GM23338 (cell line): ENCODE measurements around the gene B4GALT5.

ENCODE experiments used
- CREB1 ChIP-seq: fragments of 250-450 bp; sonication (Bioruptor Pico); IDR thresholded peaks from 2 replicates; pipeline ENCODE4 v1.5.0; 2020; ENCODE audit warnings: low read depth, mild to moderate bottlenecking, moderate library complexity
- CTCF ChIP-seq, 2 experiments: fragments of 200-600 bp in 1 of 2; sonication (generic) in 1 of 2; conservative IDR thresholded peaks; 2 replicates each; pipeline versions ENCODE4 v1.5.1 to v1.6.1; 2016 to 2017; ENCODE audit warnings: antibody characterized with exemption in 2 of 2, low read depth in 2 of 2, mild to moderate bottlenecking in 2 of 2, moderate library complexity in 1 of 2
- ETS1 ChIP-seq: IDR thresholded peaks from 2 replicates; pipeline ENCODE4 v1.6.1; 2016; ENCODE audit warnings: antibody characterized with exemption
- EZH2 ChIP-seq: fragments of 200-600 bp; sonication (generic); IDR thresholded peaks from one replicate; pipeline ENCODE4 v1.8.0; 2017; ENCODE audit warnings: antibody characterized with exemption, mild to moderate bottlenecking, low read depth; ENCODE audit not compliant: unreplicated experiment
- EZH2phosphoT487 ChIP-seq: fragments of 200-600 bp; sonication (generic); IDR thresholded peaks from one replicate; pipeline ENCODE4 v1.8.1; 2018; ENCODE audit warnings: antibody characterized with exemption; ENCODE audit not compliant: unreplicated experiment
- JUNB ChIP-seq: IDR thresholded peaks from one replicate; pipeline ENCODE4 v1.6.1; 2016; ENCODE audit warnings: antibody characterized with exemption; ENCODE audit not compliant: unreplicated experiment
- NANOG ChIP-seq: IDR thresholded peaks from 2 replicates; pipeline ENCODE4 v1.6.1; 2016; ENCODE audit warnings: antibody characterized with exemption, borderline replicate concordance
- POLR2AphosphoS5 ChIP-seq: IDR thresholded peaks from 2 replicates; pipeline ENCODE4 v1.6.1; 2016; ENCODE audit warnings: antibody characterized with exemption, low read depth
- REST ChIP-seq: IDR thresholded peaks from one replicate; pipeline ENCODE4 v1.6.1; 2018; ENCODE audit warnings: antibody characterized with exemption; ENCODE audit not compliant: unreplicated experiment
- STAT1 ChIP-seq: IDR thresholded peaks from one replicate; pipeline ENCODE4 v1.6.1; 2016; ENCODE audit warnings: antibody characterized with exemption; ENCODE audit not compliant: unreplicated experiment
- ZNF114 ChIP-seq: fragments of 250-450 bp; sonication (Bioruptor Pico); IDR thresholded peaks from 2 replicates; pipeline ENCODE4 v1.5.0; 2020; ENCODE audit warnings: mild to moderate bottlenecking, moderate library complexity
- ZNF331 ChIP-seq: fragments of 250-450 bp; sonication (Bioruptor Pico); IDR thresholded peaks from 2 replicates; pipeline ENCODE4 v1.5.0; 2020; ENCODE audit warnings: low read depth, mild to moderate bottlenecking, moderate library complexity
- ZNF462 ChIP-seq: fragments of 250-450 bp; sonication (Bioruptor Pico); IDR thresholded peaks from 2 replicates; pipeline ENCODE4 v1.5.0; 2020; ENCODE audit warnings: mild to moderate bottlenecking, moderate library complexity

GRCh38 chr20:49612127-49612738 is 101.4 kb downstream of the B4GALT5 start:
- no peak for TF ChIP-seq CTCF (conservative IDR thresholded peaks at IDR 0.05; ENCODE audit: low read depth in 2 of 2)
- TF ChIP-seq EZH2 = no peak
- TF ChIP-seq EZH2phosphoT487 = no peak
- no peak for TF ChIP-seq REST
- TF ChIP-seq POLR2AphosphoS5 = no peak
- TF ChIP-seq CREB1 (CRISPR knock-in tag) = no peak
- no peak for TF ChIP-seq ZNF331 (CRISPR knock-in tag)
- TF ChIP-seq ETS1 = no peak
- TF ChIP-seq NANOG = no peak
- no peak for TF ChIP-seq STAT1
- TF ChIP-seq ZNF462 (CRISPR knock-in tag) = no peak
- no peak for TF ChIP-seq JUNB
- no peak for TF ChIP-seq ZNF114 (CRISPR knock-in tag)
